Measurements from ENCODE around the gene ZNF32.

The ZNF32 gene

DNA sequence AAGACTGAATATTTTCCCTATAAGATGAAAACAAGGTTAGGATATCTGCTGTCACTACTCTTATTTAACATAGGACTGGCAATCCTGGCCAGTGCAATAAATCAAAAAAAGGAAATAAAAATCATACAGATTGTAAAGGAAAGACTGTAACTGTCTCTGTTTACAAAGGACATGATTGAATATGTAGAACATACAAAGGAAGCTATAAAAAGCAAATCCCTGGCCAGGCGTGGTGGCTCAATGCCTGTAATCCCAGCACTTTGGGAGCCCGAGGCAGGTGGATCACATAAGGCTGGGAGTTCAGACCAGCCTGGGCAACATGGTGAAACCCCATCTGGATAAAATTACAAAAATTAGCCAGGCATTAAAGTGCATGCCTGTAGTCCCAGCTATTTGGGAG is 26.6 kb downstream of the ZNF32 start:
- DNase-seq (ENCODE audit: low spot score) (no peak), ATAC-seq (ENCODE audit: low read depth) (no peak)
- Histone ChIP-seq H3K27ac (ENCODE audit: poor library complexity, severe bottlenecking) (no peak overlapping the region), H3K27me3 (ENCODE audit: insufficient read depth, poor library complexity, severe bottlenecking) (no peaks in the 10 kb centered on the region), H3K9me3 (ENCODE audit: severe bottlenecking) (peaks cover 10% of the 10 kb centered on the region), H3K36me3 (ENCODE audit: low read depth) (peaks cover 2% of the 10 kb centered on the region), H3K4me3 (ENCODE audit: severe bottlenecking) (no peak overlapping the region), H3K4me1 (ENCODE audit: insufficient read depth, poor library complexity, severe bottlenecking) (no peaks in the 10 kb centered on the region)
- no peak for TF ChIP-seq CTCF (IDR thresholded peaks at IDR 0.05; ENCODE audit: poor library complexity, severe bottlenecking)

- Histone ChIP-seq H3K9me3 (ENCODE audit: severe bottlenecking) (peaks cover 21% of the 10 kb centered on the region), H3K36me3 (ENCODE audit: low read depth) (peaks cover 29% of the 10 kb centered on the region), H3K4me3 (ENCODE audit: severe bottlenecking) (no peak overlapping the region), H3K4me1 (ENCODE audit: insufficient read depth, poor library complexity, severe bottlenecking) (no peaks in the 10 kb centered on the region), H3K27ac (ENCODE audit: poor library complexity, severe bottlenecking) (no peak overlapping the region), H3K27me3 (ENCODE audit: insufficient read depth, poor library complexity, severe bottlenecking) (no peaks in the 10 kb centered on the region)
- ATAC-seq (ENCODE audit: low read depth) (no peak), DNase-seq (ENCODE audit: low spot score) (no peak)
- TF ChIP-seq CTCF (IDR thresholded peaks at IDR 0.05; ENCODE audit: poor library complexity, severe bottlenecking), result no peak
Observed at GRCh38 chr10:43619368-43619767, 29.3 kb downstream of the ZNF32 start.

DNA sequence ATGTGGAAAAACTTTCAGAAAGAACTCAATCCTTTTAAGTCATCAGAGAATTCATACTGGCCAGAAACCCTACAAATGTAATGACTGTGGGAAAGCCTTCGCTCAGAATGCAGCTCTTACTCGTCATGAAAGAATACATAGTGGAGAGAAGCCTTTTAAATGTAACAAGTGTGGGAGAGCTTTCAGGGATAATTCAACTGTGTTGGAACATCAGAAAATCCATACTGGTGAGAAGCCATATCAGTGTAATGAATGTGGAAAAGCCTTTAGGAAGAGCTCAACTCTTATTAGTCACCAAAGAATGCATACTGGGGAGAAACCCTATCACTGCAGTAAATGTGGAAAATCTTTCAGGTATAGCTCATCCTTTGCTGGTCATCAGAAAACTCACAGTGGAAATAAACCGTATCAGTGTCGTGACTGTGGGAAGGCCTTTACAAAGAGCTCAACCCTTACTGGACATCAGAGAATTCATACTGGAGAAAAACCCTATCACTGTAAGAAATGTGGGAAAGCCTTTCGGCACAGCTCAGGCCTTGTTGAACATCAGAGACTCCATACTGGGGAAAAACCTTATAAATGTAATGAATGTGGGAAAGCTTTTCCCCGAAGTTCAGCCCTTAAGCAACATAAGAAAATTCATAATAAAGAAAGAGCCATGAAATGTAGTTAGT is 31.8 kb downstream of the ZNF32 start:
- TF ChIP-seq CTCF (IDR thresholded peaks at IDR 0.05; ENCODE audit: poor library complexity, severe bottlenecking), result no peak
- Histone ChIP-seq H3K9me3 (ENCODE audit: severe bottlenecking) (peaks cover 23% of the 10 kb centered on the region), H3K4me1 (ENCODE audit: insufficient read depth, poor library complexity, severe bottlenecking) (no peaks in the 10 kb centered on the region), H3K36me3 (ENCODE audit: low read depth) (peaks cover 54% of the 10 kb centered on the region), H3K27me3 (ENCODE audit: insufficient read depth, poor library complexity, severe bottlenecking) (no peaks in the 10 kb centered on the region), H3K27ac (ENCODE audit: poor library complexity, severe bottlenecking) (no peak overlapping the region), H3K4me3 (ENCODE audit: severe bottlenecking) (no peak overlapping the region)
- DNase-seq (ENCODE audit: low spot score), result no peak
- no peak for ATAC-seq (ENCODE audit: low read depth)

DNA sequence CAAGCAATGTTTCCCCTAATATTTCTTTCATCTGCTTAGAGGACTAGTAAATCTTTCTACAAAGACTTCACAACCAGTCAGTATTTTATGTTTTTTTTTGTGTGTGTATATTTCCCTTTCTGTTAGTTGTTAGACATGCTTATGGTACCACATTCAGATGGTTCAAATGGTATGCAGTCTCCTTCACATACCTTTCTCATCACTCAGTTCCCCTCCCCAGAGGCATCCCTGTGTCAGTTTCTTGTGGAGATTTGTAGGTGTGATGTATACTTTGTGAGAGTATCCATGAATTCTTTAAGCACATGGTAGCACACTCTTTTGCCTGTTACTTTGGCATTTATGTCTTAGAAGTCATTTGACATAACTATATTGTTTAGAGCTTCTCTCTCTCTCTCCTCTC is 38.0 kb downstream of the ZNF32 start:
- ATAC-seq (ENCODE audit: low read depth) (no peak), DNase-seq (ENCODE audit: low spot score) (no peak)
- no peak overlapping the region for H3K27ac ChIP-seq (ENCODE audit: poor library complexity, severe bottlenecking)
- peaks cover 5% of the 10 kb centered on the region for H3K4me1 ChIP-seq (ENCODE audit: insufficient read depth, poor library complexity, severe bottlenecking)
- H3K9me3 ChIP-seq (ENCODE audit: severe bottlenecking), result peaks cover 8% of the 10 kb centered on the region
- no peak overlapping the region for H3K4me3 ChIP-seq (ENCODE audit: severe bottlenecking)
- H3K27me3 ChIP-seq (ENCODE audit: insufficient read depth, poor library complexity, severe bottlenecking), result no peaks in the 10 kb centered on the region
- no peak for TF ChIP-seq CTCF (IDR thresholded peaks at IDR 0.05; ENCODE audit: poor library complexity, severe bottlenecking)
- peaks cover 57% of the 10 kb centered on the region for H3K36me3 ChIP-seq (ENCODE audit: low read depth)

DNA sequence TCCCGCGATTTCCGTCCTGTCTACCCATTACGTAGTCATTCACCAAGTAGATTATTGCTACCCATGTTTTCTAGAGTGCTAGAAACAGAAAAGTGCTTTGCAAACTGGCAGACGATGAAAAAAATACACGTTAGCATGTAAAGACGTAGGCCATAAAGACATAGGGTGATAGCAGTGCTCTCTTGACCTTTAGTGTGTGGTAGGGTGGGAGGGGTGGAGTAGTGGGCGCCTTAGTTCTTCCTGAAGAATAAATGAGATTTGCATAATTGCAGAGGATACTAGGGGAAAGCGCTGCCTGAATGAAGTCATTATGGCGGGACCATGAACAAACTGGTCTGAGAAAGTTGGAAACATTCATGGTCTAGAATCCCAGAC is 41.5 kb downstream of the ZNF32 start:
- peaks cover 23% of the 10 kb centered on the region for H3K36me3 ChIP-seq (ENCODE audit: low read depth)
- TF ChIP-seq CTCF (IDR thresholded peaks at IDR 0.05; ENCODE audit: poor library complexity, severe bottlenecking), result no peak
- DNase-seq (ENCODE audit: low spot score) (no peak), ATAC-seq (ENCODE audit: low read depth) (no peak)
- H3K4me1 ChIP-seq (ENCODE audit: insufficient read depth, poor library complexity, severe bottlenecking), result peaks cover 5% of the 10 kb centered on the region
- H3K9me3 ChIP-seq (ENCODE audit: severe bottlenecking), result peaks cover 4% of the 10 kb centered on the region
- H3K27ac ChIP-seq (ENCODE audit: poor library complexity, severe bottlenecking), result no peak overlapping the region
- peak overlapping the region; percentile 61 for H3K4me3 ChIP-seq (ENCODE audit: severe bottlenecking)
- H3K27me3 ChIP-seq (ENCODE audit: insufficient read depth, poor library complexity, severe bottlenecking), result no peaks in the 10 kb centered on the region
